Nephron (organoid): ENCODE results near the gene SDC1.

Experiments
- H3K27ac Mint-ChIP-seq, 3 experiments: 2 replicates each; pipeline ENCODE4 v1.8.0; 2020; ENCODE audit warnings: mixed read lengths in 3 of 3, mild to moderate bottlenecking in 2 of 3, moderate library complexity in 1 of 3
- H3K27me3 Mint-ChIP-seq: 2 replicates; pipeline ENCODE4 v1.8.0; 2021; ENCODE audit warnings: low read depth, mild to moderate bottlenecking, moderate library complexity, mixed read lengths
- H3K36me3 Mint-ChIP-seq: 2 replicates; pipeline ENCODE4 v1.8.0; 2020; ENCODE audit warnings: low read depth, mixed read lengths
- H3K4me1 Mint-ChIP-seq: 2 replicates; pipeline ENCODE4 v1.8.0; 2020; ENCODE audit warnings: mixed read lengths
- H3K4me3 Mint-ChIP-seq, 3 experiments: 2 replicates each; pipeline ENCODE4 v1.8.0; 2020; ENCODE audit warnings: mild to moderate bottlenecking in 3 of 3, mixed read lengths in 3 of 3, moderate library complexity in 2 of 3
- H3K9me3 Mint-ChIP-seq: 2 replicates; pipeline ENCODE4 v1.8.0; 2020; ENCODE audit warnings: mixed read lengths
- TF ChIP-seq, protein P1 (sequence below), 3 experiments: fragments of 200-600 bp; sonication (generic); IDR thresholded peaks; one replicate each; pipeline ENCODE4 v1.5.0; 2021; ENCODE audit warnings: antibody characterized with exemption in 3 of 3; ENCODE audit not compliant: unreplicated experiment in 3 of 3

SDC1 gene

DNA sequence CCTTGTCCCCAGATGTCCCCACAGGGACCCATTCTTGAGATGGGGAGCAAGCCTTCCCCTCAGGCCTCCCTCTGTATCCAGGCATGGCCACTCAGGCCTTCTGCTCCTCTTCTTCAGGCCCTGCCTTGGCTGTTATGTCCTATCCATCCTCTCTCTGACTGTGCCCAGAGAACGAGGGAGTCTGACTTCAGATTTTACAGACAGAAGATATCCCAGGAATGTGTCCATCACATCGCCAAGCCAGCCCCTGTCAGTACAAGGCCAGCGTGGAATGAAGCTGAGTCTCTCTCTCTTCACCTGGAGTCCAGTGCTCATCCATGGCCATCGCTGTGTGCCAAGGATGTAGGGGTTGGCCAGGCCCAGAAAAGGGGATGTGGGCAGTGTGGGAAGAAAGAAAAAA is 57.6 kb downstream of the SDC1 start:
- H3K27ac Mint-ChIP-seq, result no peak overlapping the region
- no peaks in the 10 kb centered on the region for H3K36me3 Mint-ChIP-seq
- H3K4me1 Mint-ChIP-seq, result peaks cover 20% of the 10 kb centered on the region
- no peaks in the 10 kb centered on the region for H3K9me3 Mint-ChIP-seq
- no peak overlapping the region for H3K4me3 Mint-ChIP-seq
- no peaks in the 10 kb centered on the region for H3K27me3 Mint-ChIP-seq
- TF ChIP-seq, protein P1, sequence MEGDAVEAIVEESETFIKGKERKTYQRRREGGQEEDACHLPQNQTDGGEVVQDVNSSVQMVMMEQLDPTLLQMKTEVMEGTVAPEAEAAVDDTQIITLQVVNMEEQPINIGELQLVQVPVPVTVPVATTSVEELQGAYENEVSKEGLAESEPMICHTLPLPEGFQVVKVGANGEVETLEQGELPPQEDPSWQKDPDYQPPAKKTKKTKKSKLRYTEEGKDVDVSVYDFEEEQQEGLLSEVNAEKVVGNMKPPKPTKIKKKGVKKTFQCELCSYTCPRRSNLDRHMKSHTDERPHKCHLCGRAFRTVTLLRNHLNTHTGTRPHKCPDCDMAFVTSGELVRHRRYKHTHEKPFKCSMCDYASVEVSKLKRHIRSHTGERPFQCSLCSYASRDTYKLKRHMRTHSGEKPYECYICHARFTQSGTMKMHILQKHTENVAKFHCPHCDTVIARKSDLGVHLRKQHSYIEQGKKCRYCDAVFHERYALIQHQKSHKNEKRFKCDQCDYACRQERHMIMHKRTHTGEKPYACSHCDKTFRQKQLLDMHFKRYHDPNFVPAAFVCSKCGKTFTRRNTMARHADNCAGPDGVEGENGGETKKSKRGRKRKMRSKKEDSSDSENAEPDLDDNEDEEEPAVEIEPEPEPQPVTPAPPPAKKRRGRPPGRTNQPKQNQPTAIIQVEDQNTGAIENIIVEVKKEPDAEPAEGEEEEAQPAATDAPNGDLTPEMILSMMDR (IDR thresholded peaks at IDR 0.05; ENCODE audit: unreplicated experiment in 3 of 3), result no peak

DNA sequence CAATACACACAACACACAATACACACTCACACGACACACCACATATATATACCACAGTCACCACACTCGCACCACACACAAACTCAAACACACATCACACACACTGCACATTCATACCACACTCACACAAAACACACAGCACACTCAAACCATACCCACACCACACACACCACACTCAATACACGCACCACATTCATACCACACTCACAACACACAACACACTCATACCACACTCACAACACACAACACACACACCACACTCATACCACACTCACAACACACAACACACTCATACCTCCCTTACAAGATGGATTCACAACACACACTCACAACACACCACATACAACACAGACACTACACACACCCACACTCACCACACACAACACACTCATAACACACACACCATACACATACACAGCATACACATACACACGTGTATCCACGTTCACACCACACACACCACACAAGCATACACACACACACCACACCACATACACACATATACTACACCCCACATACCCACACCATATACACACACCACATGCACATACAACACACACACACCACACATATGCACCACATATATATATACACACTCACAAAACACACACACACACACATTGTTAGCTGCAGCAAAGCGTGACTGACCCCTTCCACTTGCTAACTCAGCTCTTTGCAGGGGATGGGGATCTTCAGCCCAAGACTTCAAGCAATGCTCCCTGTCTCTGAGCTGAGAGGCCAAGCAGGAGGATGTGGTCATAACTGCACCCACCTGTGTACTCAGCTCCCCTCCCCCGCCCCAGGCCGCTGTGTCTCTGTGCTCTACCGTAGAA is 59.0 kb downstream of the SDC1 start:
- Mint-ChIP-seq H3K9me3 (no peaks in the 10 kb centered on the region), H3K27me3 (no peaks in the 10 kb centered on the region), H3K27ac (no peak overlapping the region), H3K4me1 (peaks cover 10% of the 10 kb centered on the region), H3K36me3 (no peaks in the 10 kb centered on the region), H3K4me3 (no peak overlapping the region)
- TF ChIP-seq, protein P1 (IDR thresholded peaks at IDR 0.05; ENCODE audit: unreplicated experiment in 3 of 3), result no peak

DNA sequence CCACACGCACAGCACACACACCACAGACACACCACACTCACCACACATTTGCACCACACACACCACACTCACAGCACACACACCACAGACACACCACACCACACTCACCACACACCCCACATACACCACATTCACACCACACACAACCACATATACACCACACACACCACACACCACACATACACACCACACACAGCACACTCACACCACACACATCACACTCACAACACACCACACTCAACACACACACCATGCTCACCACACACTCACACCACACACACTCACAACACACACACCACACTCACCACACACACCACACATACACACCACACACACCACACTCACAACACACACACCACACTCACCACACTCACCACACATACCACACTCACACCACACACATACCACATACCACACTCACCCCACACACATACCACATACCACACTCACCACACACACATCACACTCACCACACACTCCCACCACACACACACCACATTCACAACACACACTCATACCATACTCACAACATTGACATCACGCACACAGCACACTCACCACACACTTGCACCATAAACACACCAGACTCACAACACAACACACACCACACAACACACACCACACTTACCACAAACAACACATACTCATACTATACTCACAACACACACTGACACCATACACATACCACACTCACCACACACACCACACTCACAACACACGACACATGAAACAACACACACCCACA is 60.0 kb downstream of the SDC1 start:
- Mint-ChIP-seq H3K9me3 (no peaks in the 10 kb centered on the region), H3K27me3 (no peaks in the 10 kb centered on the region), H3K36me3 (no peaks in the 10 kb centered on the region), H3K4me1 (peaks cover 5% of the 10 kb centered on the region), H3K4me3 (no peak overlapping the region), H3K27ac (no peak overlapping the region)
- TF ChIP-seq, protein P1 (IDR thresholded peaks at IDR 0.05; ENCODE audit: unreplicated experiment in 3 of 3), result no peak

DNA sequence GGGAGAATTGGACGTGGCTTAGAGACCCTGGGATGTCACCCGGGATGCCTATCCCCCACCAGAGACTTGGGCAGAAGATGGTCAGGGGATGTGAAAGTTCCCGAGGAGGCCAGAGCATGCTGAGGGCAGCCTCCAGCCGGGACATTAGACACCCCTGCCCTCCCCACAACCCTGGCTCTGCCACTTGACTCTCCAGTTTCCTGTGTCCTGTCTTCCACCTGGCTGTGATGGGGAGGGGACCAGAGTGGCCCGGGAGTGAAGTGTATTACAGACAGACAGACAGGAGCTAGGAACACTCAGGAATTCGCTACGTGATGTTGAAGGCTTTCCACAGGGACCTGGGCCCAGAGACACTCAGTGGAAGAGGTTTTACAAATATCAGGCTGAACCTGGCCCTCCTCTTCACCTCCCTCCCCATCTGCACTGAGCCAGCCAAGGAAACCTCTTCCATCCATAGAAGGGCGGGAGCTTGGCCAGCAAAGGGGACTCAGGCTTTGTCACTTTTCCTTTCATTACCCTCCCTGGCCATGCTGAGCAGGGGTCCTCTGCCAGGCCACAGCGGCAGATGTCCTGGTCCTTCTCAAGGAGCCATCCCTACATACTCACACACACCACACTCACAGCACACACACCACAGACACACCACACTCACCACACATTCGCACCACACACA is 60.7 kb downstream of the SDC1 start:
- H3K9me3 Mint-ChIP-seq, result peaks cover 3% of the 10 kb centered on the region
- H3K36me3 Mint-ChIP-seq, result no peaks in the 10 kb centered on the region
- H3K4me1 Mint-ChIP-seq, result peaks cover 5% of the 10 kb centered on the region
- TF ChIP-seq, protein P1 (IDR thresholded peaks at IDR 0.05; ENCODE audit: unreplicated experiment in 3 of 3), result no peak
- H3K4me3 Mint-ChIP-seq, result no peak overlapping the region
- no peak overlapping the region for H3K27ac Mint-ChIP-seq
- no peaks in the 10 kb centered on the region for H3K27me3 Mint-ChIP-seq

DNA sequence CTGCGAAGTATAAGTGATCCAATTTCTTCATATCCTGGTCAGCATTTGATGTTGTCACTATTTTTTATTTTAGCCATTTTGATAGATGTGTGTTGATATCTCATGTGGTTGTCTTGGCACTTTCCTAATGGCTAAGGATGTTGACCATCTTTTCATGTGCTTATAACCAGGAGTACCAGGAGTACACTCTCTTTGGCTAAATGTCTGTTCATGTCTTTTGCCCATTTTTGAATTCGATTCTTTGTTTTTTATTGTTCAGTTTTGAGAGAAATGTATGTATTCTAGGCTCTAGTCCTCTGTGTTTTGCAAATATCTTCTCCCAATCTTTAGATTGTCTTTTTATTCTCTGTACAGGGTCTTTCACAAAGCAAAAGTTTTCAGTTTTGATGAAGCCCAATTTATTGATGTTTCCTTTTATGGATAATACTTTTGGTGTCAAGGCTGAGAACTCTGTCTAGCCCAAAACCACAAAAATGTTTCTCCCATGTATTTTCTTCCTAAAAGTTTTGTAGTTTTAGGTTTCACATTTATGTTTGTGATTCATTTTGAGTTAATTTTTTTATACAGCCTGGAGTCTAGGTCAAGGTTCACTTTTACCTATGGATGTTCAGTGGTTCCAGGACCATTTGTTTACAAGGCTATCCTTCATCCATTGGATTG is 65.4 kb downstream of the SDC1 start:
- no peaks in the 10 kb centered on the region for H3K36me3 Mint-ChIP-seq
- TF ChIP-seq, protein P1 (IDR thresholded peaks at IDR 0.05; ENCODE audit: unreplicated experiment in 3 of 3), result no peak
- H3K4me1 Mint-ChIP-seq, result no peaks in the 10 kb centered on the region
- peaks cover 3% of the 10 kb centered on the region for H3K9me3 Mint-ChIP-seq
- H3K4me3 Mint-ChIP-seq, result no peak overlapping the region
- H3K27me3 Mint-ChIP-seq, result no peaks in the 10 kb centered on the region
- H3K27ac Mint-ChIP-seq, result no peak overlapping the region
